Inflammatory macrophage (primary cell): Measurements from ENCODE around the gene E2F3.
A peak's percentile ranks its signal among the peaks of the same experiment; 100 is the strongest.
"Not testable (repeated sequence)": the region's sequence is repeated elsewhere in the genome, so short reads cannot be mapped to it uniquely, and the experiment has no call there.

Experiments used
- DNase-seq, 2 donors: peaks; one replicate each; pipeline ENCODE4 v3.0.0-alpha.2; 2020 to 2022

Gene E2F3

DNA sequence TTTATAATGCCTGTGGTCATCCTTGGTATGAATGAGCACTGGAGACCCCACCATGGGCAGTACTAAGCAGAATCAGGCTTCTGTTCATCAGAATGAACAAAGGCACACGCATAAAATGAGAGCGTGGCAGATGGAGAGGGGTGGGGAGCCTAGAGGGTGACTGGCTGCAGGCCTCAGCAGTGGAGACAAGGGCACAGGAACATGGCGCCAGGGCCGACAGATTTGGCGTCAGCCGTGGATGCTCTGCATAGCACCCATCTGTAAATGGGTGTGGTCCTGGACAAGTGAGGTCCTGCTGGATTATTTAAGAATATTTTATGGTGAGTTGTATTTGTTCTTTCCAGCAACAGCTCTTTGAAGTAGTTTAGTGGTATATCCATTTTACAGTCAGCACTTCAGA is 33.1 kb downstream of the E2F3 start:
- no peak for DNase-seq

DNA sequence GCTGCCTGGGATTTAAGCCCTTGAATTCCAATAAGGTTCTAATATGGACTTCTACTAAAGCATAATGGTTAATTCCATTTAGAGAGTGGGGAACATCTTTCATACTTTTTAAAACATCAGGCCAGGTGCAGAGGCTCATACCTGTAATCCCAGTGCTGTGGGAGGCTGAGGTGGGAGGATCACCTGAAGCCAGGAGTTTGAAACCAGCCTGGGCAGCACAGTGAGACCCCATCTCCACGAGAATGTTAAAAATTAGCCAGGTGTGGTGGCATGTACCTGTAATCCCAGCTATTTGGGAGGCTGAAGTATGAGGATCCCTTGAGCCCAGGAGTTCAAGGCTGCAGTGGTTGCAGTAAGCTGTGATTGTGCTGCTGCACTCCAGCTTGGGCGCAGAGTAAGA is 35.0 kb downstream of the E2F3 start:
- no peak for DNase-seq

DNA sequence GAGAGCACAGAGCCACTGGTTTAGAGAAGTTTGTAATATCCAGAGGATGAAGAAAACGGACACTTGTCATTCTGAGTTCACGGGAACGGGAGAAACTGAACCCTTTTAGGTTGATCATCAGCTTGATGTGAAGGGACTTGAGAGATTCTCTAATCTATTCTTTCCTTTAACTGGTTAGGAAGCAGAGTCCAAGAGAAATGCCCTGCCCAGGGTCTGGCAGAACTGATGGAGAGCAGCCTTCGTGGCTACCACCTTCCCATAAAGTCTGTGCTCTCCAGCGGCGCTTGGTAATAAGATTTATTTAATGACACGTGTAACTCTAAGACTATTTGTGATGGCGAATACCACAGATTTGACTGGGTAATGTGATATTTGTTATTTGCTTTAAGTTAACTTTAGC is 36.0 kb downstream of the E2F3 start:
- no peak for DNase-seq

DNA sequence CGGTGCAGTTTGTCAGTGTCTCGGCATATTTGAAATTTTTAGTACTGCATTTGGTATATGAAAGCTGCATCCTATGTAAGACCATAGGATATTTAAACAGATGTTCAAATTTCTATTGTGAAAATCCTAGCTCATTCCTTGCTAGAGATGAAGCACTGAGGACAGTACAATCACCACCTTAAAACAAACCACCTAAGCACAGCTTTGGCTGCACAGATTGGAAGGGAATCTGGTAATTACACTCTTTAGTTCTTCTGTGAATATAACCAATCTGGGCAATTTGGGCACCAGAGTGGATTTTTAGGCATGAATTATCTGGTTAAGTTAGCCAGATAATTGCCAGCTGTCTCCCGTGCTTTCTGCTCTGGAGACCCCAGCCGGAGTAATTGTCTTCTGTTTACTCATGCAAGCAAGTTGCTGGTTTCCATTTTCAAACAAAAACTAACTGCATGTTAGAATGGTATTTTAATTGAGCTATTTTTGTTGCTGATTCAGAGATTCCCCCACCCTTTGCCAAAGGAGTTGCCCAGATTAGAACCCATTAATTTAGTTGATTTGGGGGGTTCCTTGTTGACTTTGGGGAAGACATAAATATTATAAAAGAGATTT is 36.9 kb downstream of the E2F3 start:
- no peak for DNase-seq

DNA sequence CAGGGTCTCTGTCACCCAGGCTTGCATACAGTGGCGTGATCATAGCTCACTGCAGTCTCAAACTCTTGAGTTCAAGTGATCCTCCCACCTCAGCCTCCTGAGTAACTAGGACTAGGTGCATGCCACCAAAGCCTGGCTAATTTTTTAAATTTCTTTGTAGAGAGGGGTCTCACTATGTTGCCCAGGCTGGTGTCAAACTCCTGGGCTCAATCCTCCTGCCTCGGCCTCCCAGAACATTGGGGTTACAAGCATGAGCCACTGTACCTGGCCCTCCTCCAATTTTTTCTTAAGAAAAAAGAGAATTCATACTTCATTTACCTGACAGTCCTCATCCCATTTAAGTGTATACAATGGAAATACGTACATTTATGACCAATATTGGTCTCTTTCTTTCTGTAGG is 37.9 kb downstream of the E2F3 start:
- DNase-seq, result no peak

DNA sequence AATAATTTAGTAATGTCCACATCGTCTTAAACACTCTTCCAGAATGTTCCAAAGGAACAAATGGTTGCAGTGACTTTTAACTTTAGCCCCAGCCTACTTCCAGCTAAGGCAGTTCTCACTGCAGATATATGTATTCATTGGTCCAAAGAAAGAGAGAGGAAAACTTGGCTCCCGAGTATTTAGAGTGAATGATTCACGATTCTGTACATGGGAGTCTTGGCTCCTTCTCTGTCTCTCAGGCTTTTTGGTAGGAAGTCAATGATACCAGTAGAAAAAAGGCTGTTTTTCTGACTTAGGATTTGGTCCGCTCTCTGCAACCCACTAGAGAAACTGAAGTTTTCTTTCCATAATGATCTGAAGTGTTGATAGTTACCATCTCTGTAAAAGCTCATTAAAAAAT is 38.6 kb downstream of the E2F3 start:
- DNase-seq, result no peak

DNA sequence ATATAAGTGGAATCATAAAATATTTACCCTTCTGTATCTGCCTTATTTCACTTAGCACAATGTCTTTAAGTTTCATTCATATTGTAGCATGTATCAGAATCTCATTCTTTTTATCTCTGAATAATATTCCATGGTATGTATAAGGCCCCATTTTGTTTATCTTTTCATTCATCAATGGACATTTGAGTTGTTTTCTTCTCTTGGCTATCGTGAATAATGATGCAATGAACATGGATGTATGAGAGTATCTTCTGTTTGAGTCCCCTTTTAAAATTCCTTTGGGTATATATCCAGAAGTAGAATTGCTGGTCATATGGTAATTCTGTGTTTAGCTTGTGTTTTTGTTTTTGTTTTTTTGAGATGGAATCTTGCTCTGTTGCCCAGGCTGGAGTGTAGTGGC is 39.6 kb downstream of the E2F3 start:
- DNase-seq, result no peak

DNA sequence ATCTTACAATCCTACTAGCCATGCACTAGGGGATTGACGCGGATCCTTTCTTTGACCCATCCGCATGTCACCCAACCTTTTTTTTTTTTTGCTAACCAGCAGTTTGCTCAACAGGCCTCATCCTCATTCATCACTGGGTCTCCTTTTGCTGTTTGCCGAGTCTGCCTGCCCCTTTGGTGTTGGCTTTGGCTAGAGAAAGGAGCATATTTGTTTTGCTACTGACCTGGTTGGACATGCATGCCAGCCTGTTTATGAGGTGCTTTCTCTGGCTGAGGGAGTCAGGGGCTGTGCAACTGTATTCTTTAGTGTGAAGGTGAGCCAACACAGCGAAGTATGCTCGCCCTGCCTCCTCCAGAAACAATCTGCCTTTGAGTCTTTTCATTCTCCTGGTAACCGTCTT is 40.2 kb downstream of the E2F3 start:
- DNase-seq, result no peak

DNA sequence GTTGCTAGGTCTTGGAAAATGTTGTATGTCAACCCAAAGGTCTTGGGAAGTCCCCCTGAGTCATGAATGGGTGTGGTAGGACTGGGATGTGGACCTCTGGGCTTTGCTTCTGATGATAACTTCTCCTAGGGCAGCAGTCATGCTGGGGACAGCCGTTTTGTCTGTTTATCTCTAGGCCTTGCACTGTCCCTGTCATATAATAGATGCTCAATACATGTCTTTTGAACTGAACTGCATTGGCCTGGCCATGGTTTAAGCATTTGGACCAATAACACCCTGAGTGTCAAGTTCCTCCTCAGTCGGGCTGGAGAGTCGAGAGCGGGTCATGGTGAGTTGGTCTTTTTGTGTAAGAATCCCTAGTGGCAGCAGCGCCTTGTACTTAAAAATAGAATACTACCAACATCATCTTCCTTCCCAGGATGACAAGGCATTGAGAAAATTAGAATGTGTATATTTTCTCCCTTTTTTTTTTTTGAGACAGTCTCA is 43.1 kb downstream of the E2F3 start:
- peak; percentile 16 to 44 for DNase-seq

DNA sequence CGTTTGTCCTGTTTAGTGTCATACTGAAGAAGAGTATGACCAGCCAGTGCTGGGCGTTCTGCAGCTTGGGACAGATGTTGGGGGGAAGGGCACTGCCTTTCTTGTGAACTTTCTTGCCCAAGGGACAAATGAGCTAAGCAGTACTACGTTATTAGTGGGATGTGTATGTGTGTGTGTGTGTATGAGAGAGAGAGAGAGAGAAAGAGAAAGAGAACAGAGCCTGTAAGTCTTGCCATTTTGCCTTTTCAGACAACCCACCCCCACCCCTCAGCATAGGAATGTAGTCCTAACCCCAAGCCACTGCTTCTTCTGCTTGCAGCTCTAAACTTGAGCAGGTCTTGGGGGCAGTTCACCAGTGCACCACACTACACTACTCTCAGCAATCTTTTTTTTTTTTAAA is 45.5 kb downstream of the E2F3 start:
- DNase-seq, result no peak

DNA sequence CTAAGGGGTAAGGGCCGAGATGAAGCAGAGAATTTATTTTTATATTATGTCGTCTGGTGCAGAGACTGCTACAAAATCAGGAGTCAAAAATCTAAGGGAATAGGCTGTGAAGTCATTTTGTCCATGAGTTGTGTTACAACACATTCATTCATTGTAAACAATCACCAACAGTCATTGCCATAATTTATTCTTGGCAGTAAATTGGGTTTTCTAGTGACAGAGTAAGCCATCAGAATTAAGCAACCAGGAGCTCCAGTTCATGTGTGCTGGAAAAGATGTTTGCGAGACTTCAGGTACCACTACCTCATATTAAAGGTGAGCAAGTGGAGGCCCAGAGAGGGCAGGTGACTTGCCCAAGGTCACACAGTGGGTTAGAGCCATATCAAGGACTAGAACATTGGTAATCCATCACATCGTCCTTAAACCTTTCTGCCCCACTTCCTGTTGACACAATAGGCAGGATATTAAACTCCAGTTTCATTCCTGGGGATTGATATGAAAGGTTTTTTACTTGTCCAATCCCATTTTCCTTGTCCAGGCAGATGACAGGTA is 46.0 kb downstream of the E2F3 start:
- no peak for DNase-seq

DNA sequence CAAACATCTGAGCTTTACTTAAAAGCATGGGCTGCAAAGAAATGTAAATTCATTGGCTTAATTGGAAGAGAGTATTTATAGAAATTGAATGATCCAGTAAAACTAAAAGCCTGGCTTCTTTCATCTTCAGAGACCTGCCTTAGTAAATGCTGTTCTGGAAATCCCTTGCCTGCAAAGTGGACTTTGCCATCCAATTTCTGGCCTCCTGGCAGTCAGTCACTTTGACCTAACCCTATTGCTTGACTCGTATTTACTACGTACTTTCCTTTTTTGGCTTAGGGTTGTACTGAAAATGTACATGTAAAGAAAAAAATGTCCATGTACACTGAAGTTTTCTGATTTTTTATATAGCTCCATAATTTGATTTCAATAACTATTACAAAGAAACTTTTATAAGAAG is 47.1 kb downstream of the E2F3 start:
- DNase-seq, result no peak

DNA sequence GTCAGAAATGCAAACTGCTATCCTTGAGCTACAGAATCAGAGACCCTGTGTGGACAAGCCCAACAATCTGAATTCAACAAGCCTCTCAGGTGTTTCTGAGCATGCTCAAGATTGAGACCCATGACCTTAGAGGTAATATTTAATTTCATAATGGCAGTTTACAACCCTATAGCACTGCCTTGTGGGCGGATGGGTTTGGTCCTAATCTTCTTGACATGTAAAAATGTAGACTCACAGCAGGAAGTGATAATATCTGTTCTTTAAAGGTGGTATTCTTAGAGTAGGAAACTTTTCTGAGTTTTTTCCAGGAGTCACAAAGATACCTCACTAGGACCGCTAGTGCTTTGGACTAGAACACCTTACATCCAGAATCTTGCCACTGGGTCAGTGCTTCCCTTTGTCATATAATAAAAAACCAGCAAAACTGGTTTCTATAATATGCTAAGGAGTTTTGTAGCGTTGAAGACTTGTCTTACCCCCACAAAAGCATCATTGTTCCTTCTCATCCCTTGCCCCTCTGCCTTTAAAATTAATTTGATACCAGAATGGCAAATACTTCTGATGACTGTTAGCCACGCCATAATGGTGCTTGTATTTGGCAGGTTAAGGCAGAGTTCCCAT is 52.6 kb downstream of the E2F3 start:
- DNase-seq, result no peak

DNA sequence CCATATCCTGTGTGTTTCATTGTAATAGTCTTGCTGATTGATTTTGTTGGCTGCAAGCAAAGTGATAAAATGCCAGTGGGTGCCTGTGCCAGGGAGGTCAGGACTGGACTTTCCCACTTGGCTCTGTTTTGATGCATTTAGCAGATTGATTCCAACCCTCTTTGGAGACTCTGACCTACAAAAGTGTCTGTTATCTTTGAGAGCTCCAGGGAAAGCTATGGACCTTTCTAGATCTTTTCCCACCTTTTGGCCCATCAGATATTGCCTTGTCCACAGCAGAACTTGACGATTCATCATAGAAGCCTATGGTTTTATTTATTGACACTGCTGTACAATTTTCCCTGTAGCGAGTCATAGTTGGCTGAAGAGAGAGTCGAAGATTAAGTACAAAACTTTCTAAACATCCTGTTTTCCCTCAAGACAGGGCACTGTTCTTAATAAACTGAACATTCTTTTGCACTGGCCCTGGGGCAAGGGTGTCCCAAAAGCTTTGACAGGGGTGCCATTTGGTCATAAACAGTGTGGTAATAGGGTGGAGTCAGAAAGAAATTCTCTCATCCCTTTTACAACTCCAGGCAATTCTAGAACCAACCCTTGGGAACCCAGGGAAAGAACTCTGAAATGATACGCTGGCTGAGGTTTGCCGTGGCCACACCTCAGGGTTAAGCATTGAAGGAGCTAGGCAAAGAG is 53.7 kb downstream of the E2F3 start:
- DNase-seq, result no peak

DNA sequence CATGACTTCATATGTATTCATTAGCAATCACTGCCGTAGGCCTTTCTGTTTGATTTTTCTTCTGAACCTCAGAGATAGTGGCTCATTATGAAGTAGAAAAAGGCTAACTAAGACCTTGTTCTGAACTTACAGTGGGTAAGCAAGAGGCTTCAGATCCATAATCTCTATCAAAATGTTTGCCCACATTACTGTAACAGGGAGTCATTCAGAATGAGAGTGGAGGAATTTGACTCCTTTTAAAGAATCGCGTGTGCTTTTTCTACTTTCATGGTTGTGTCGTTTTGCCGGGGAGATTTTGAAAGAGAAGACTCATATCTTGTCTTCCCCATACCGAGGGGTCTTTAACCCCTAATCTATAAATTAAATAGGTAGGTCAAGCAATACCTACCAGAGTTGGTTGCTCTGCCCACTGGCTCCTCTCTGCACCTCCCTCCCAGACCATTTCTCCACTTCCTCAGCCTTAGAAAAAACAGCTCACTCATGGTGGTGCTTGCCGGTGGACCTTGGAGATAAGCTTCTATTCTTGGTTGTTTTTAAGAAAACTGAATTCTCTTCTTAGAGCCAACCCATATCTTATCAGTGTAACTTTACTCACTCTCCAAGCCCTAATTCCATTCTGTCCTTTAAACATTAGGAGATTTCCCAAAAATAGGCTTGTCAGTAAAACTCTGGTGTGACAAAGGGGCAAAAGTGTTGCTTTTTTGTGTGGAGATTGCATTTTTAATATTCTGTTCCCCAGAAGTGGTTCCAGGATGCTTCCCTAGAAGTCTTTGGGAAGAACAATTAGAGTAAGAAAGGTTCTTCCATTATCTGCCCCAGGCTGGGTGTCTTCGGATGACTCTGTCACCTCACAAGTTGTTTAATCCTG is 56.6 kb downstream of the E2F3 start:
- DNase-seq, result no peak

DNA sequence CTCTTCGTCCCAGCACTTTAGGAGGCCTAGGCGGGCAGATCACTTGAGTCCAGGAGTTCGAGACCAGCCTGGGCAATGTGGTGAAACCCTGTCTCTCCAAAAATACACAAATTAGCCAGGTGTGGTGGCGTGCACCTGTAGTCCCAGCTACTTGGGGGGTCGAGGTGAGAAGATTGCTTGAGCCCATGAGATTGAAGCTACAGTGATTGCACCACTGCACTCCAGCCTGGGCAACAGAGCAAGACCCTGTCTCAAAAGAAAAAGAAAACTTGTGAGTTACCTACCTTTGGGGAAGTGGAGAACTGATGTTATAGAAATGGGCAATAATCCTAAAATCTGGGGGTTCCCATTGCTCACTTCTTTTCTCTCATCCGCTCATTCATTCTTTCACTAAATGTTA is 58.0 kb downstream of the E2F3 start:
- no peak for DNase-seq

DNA sequence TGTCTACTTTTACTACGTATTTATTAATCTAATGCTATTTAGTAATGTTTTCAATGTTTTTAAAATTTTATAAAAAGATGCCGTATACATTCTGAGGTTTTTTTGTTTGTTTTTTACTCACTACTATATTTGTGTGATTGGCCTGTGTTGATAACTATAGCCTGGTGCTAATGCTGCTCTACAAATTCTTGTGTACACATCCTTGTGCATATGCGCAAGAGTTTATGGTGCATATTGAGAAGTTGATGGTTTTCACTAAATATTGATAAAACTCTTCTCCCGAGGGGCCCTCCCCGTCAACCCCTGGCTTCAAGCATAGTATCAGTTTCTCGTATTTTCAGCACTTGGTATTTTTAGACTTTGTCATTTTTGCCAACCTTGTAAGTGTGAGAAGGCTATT is 59.9 kb downstream of the E2F3 start:
- no peak for DNase-seq

DNA sequence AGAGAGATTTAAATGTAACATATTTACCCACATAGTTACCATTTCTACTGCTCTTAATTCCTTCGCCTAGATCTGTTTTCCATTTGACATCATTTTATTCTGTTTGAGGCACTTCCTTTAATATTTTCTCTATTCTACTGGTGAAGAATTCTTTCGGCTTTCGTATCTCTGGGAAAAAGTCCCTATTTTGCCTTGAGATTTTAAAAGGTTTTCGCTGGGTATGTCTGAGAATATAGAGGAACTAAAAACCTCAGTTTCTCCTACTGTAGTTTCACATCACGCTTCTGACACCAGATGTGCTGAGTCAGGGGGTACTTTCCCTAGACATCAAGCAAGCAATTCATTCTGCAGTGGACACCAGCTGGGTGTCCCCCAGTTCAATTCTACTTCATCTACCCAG is 61.7 kb downstream of the E2F3 start:
- peak in 1 of 2 donors; percentile 3 for DNase-seq

DNA sequence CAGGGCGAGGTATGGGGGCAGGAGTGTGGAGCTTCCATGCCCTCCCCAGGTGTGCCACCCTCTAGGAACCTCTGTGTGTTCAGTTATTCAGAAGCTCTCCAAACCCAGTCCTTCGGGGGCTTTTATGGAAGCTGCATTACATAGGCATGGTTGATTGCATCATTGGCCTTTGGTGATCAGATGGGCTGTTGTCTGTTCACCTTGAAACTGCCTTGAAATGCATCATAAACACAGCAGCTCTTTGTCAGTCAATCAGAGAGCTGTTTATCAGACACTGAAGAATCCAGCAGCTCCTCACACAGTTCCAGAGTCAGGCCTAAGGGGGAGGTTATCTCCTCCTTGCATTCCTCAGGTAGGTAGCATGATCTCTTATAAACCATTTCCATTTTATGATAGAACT is 62.4 kb downstream of the E2F3 start:
- no peak for DNase-seq

DNA sequence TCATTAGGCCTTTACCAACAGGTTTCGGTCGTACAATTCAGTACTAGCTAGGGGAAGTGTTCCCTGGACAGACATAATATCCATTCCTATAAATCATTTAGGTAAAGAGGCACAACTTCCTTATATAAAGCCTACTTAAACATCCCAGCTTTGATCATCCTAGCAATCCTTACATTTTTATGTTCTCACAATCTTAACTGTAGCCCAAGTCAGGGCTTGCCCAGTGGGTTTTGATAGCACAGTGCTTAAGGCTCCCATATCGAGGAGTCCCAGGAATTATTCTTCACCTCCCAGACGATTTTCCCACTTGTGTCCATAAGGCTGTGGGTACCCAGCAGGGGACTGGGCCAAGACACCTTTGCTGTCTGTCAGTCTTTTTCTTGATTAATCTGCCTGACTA is 63.2 kb downstream of the E2F3 start:
- no peak for DNase-seq

DNA sequence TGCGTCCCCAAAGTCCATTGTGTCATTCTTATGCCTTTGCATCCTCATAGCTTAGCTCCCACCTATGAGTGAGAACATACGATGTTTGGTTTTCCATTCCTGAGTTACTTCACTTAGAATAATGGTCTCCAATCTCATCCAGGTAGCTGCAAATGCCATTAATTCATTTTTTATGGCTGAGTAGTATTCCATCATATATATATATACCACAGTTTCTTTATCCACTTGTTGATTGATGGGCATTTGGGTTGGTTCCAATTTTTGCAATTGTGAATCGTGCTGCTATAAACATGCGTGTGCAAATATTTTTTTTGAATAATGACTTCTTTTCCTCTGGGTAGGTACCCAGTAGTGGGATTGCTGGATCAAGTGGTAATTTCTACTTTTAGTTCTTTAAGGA is 63.9 kb downstream of the E2F3 start:
- DNase-seq, result not testable (repeated sequence)

DNA sequence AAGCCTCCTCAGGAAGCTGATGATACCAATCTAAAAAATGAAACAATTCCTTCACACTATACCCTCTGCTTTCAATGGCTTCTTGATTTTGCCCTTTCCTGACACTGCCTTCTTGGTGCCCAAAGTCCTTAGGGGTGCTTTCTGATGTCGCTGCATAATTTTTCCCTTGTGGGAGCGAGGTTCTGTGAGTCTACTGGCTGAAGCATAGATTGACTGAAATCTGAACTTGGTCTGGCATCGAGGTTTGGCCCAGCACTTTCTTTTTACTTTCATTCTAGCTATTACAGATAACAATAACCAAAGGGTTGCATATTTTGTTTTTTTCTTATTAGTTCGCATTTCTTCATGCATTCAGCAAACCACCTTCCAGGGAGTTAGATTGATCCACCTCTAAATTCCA is 65.8 kb downstream of the E2F3 start:
- DNase-seq, result no peak

DNA sequence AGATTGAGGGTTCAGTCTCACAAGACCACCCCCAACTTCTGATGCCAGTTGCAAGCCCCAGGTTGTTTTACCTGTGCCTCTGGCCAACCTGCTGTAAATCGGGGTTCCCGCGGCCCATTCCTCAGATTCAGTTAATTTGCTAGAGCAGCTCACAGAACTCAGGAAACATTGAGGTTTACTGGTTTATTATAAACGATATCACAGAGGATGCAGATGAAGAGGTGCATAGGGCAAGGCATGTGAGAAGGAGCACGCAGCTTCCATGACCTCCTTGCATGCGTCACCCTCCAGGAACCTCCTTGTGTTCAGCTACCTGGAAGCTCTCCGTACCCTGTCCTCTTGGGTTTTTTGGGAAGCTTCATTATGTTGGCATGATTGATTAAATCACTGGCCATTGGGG is 66.5 kb downstream of the E2F3 start:
- DNase-seq, result no peak
